Prostate gland (tissue), 2 donors: Measurements from ENCODE around the gene LIM2.

Source experiments
- POLR2A ChIP-seq: fragments of 450-650 bp; IDR thresholded peaks from one replicate; pipeline ENCODE4 v1.6.1; 2016; ENCODE audit warnings: antibody characterized with exemption, mild to moderate bottlenecking
- POLR2AphosphoS5 ChIP-seq: sonication (generic); formaldehyde crosslinking; IDR thresholded peaks from one replicate; pipeline ENCODE4 v1.6.1; 2017; ENCODE audit warnings: antibody characterized with exemption
- TF ChIP-seq, protein P1 (sequence below), 4 experiments: fragments of 200-600 bp in 2 of 4; fragments of 450-650 bp in 2 of 4; sonication (generic) in 2 of 4; IDR thresholded peaks; 1 replicate in 3 of 4; 2 replicates in 1 of 4; pipeline ENCODE4 v1.5.1; 2016 to 2019; ENCODE audit warnings: antibody characterized with exemption in 4 of 4, mild to moderate bottlenecking in 2 of 4, moderate library complexity in 2 of 4

DNA sequence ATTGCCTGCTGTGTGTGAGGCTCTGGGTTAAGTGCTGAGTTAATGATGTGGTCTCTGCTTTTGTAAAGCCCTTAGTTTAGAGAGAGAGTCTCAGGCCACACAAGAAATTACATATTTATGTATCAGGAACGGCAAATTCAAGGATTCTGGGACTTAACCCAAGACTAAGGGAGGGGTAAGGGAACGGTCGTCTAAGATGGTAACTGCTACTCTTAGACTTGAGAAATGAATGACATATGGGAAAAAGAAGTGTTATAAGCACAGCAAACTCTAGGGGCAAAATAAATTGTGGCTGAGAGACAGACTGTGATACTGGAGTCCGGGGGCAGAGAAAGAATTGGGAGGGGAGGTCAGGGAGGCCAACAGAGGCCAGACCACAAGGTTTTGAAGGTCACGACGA lies 56.1 kb downstream of the LIM2 start:
- TF ChIP-seq, protein P1, sequence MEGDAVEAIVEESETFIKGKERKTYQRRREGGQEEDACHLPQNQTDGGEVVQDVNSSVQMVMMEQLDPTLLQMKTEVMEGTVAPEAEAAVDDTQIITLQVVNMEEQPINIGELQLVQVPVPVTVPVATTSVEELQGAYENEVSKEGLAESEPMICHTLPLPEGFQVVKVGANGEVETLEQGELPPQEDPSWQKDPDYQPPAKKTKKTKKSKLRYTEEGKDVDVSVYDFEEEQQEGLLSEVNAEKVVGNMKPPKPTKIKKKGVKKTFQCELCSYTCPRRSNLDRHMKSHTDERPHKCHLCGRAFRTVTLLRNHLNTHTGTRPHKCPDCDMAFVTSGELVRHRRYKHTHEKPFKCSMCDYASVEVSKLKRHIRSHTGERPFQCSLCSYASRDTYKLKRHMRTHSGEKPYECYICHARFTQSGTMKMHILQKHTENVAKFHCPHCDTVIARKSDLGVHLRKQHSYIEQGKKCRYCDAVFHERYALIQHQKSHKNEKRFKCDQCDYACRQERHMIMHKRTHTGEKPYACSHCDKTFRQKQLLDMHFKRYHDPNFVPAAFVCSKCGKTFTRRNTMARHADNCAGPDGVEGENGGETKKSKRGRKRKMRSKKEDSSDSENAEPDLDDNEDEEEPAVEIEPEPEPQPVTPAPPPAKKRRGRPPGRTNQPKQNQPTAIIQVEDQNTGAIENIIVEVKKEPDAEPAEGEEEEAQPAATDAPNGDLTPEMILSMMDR (IDR thresholded peaks at IDR 0.05): no peak
- TF ChIP-seq POLR2A (no peak), POLR2AphosphoS5 (no peak)
